Ovary (tissue), 3 donors: ENCODE data around the gene DDRGK1.

ENCODE experiments used
- CTCF ChIP-seq, 3 donors: fragments of 450-650 bp in 2 of 3; fragments of 200-600 bp in 1 of 3; IDR thresholded peaks; one replicate each; pipeline versions ENCODE4 v1.5.1 to v1.8.0; 2016 to 2022; ENCODE audit warnings: antibody characterized with exemption in 3 of 3, mild to moderate bottlenecking in 1 of 3
- EP300 ChIP-seq: sonication (generic); formaldehyde crosslinking; IDR thresholded peaks from one replicate; pipeline ENCODE4 v1.6.1; 2017; ENCODE audit warnings: antibody characterized with exemption
- POLR2A ChIP-seq: fragments of 450-650 bp; IDR thresholded peaks from one replicate; pipeline ENCODE4 v1.6.1; 2017; ENCODE audit warnings: antibody characterized with exemption, mild to moderate bottlenecking, moderate library complexity
- donor health status: DM: no; HTN: no; CAD: no.

- TF ChIP-seq POLR2A (no peak), CTCF (IDR thresholded peaks at IDR 0.05) (no peak), EP300 (no peak)
Observed at GRCh38 chr20:3162080-3162611, 42.3 kb downstream of the DDRGK1 start.
